NCI-H748 treated with DMSO at 0.1 percent for 48 hours (cell line): ENCODE measurements around the gene MICA.
A peak's percentile ranks its signal among the peaks of the same experiment; 100 is the strongest.
"Not testable (repeated sequence)": the region's sequence is repeated elsewhere in the genome, so short reads cannot be mapped to it uniquely, and the experiment has no call there.

Source experiments
- DNase-seq: peaks from one replicate; lab custom pipeline; 2025; lab: John Stamatoyannopoulos, UW

The MICA gene

DNA sequence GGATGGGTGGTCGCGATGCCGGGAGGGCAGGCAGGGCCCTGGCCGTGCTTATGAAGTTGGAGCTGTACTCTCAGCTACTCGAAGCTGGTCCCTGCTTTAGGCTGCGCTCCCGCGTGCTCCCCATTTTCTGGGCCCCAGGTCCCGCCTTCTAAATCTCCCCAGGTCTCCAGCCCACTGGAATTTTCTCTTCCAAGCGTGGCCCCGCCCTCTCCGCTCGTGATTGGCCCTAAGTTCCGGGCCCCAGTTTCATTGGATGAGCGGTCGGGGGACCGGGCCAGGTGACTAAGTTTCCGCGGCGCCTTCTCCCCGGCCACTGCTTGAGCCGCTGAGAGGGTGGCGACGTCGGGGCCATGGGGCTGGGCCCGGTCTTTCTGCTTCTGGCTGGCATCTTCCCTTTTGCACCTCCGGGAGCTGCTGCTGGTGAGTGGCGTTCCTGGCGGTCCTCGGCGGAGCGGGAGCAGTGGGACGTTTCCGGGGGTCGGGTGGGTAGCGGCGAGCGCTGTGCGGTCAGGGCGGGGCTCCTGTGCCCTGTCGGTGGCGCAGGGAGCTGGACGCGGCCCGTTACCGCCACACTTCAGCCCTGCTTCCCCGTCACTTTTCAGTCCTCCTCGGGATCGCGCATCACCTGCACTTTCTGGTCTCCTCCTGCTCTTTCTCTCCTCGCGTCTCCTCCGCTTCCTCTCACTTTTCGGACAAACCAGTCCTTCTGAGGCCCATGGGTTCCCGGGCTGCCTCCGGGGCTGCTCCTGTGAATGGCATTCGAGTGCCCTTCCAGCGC lies at the start of gene MICA:
MICA (plus strand) TSS at position 313 of the 778 bp plus-strand sequence; CDS start at position 351, 38 bp downstream.
- DNase-seq: peak; percentile 21

- no peak for DNase-seq
Observed at GRCh38 chr6:31354158-31354863, 49.1 kb upstream of the MICA start.

DNA sequence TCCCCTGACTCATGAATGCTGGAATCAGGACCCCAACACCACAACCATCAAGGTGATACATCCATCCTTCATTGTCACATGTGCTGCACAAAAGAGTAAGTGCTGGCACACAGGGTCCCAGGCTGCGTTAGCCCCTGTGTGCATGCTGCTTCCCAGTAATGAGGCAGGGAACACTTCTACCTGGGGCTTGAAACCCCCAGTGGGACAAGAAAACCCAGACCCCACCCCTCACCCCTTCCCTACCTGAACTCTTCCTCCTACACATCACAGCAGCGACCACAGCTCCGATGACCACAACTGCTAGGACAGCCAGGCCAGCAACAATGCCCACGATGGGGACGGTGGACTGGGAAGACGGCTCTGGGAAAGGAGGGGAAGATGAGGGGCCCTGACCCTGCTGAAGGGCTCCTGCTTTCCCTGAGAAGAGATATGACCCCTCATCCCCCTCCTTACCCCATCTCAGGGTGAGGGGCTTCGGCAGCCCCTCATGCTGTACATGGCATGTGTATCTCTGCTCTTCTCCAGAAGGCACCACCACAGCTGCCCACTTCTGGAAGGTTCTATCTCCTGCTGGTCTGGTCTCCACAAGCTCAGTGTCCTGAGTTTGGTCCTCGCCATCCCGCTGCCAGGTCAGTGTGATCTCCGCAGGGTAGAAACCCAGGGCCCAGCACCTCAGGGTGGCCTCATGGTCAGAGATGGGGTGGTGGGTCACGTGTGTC lies 48.4 kb upstream of the MICA start:
- DNase-seq: no peak

- no peak for DNase-seq
Observed at GRCh38 chr6:31355583-31355948, 47.8 kb upstream of the MICA start.

DNA sequence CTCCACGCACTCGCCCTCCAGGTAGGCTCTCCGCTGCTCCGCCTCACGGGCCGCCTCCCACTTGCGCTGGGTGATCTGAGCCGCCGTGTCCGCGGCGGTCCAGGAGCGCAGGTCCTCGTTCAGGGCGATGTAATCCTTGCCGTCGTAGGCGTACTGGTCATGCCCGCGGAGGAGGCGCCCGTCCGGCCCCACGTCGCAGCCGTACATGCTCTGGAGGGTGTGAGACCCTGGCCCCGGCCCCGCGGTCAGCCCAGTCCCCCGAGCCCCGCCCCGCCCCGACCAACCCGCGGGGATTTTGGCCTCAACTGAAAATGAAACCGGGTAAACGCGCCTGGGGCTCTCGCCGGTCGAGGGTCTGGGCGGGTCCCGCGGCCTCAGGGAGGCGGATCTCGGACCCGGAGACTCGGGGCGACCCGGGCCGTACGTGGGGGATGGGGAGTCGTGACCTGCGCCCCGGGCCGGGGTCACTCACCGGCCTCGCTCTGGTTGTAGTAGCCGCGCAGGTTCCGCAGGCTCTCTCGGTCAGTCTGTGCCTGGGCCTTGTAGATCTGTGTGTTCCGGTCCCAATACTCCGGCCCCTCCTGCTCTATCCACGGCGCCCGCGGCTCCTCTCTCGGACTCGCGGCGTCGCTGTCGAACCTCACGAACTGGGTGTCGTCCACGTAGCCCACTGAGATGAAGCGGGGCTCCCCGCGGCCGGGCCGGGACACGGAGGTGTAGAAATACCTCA lies 47.0 kb upstream of the MICA start:
- DNase-seq: no peak

DNA sequence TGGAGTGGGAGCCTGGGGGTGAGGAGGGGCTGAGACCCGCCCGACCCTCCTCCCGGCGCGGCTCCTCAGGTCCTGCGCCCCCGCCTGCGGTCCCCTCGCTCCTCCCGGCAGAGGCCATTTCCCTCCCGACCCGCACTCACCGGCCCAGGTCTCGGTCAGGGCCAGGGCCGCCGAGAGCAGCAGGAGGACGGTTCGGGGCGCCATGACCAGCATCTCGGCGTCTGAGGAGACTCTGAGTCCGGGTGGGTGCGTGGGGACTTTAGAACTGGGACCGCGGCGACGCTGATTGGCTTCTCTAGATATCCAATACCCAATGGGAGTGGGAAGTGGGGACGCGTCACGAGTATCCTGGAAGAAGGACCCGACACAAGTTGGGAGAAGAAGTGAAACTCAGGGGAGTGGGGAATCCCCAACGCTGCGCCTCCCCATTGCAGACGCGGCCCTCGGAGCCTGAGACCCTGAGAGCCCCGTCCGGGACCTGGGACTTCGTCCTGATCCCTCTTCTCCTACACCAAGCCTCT lies 46.4 kb upstream of the MICA start, which contains the start of gene HLA-B:
HLA-B (minus strand) TSS at position 234 of the 521 bp plus-strand sequence; CDS start at position 213, 21 bp downstream.
- peak; percentile 45 for DNase-seq

DNA sequence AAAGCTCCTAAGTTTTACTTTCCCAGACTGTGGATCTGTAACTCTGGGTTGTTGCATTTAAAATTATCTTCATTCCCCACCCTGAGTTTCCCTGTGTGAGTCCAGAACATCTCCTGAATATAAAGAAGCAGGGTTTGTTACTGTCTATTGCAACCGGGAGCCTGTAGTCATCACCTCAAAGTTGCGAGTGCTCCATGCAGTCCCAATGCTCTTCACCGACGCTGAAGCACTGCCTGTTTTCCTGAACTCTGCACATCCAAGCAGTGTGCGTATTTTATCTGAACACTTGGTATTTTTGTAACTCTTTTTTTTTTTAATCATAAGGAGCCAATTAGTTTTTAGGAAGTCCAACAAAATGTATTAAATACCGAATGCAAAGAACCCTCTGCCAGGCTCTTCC lies 45.5 kb upstream of the MICA start:
- no peak for DNase-seq

- DNase-seq: no peak
Observed at GRCh38 chr6:31358302-31358701, 45.1 kb upstream of the MICA start.

GRCh38 chr6:31359581-31359980 lies 43.8 kb upstream of the MICA start:
- no peak for DNase-seq

DNA sequence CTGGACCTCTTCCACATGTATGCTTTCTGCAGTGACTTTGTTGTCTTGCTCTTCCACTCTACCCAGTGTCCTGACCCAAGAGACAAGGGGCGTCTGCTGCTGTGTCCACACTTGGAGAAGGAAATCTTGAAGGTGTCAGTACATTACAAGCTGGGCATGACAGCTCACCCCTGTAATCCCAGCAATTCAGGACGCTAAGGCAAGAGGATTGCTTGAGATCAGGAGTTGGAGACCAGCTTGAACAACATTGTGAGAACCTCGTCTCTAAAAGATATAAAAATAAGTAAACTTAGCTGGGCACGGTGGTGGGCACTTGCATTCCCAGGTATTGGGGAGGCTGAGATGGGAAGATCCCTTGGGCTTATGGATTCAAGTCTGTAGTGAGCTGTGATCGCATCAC lies 40.6 kb upstream of the MICA start:
- DNase-seq: no peak

- no peak for DNase-seq
Observed at GRCh38 chr6:31363811-31364210, 39.6 kb upstream of the MICA start.

DNA sequence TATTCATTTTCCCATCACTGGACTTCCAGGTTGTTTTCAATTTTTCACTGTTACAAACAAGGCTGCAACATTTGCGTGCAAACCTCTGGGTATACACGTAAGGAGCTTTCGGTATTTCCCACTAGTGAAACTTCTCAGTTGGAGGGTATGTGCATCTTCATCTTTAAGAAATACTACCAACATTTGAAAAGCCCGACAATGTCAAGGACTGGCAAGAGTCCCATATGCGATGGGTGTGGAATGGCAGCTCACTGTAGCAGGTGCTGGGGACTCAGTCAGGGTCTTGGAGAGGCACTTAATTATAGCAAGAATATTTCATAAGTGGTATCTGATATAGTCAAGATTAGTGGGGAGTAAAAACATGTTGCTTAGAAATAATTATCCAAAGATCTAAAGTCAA lies 37.5 kb upstream of the MICA start:
- no peak for DNase-seq

DNA sequence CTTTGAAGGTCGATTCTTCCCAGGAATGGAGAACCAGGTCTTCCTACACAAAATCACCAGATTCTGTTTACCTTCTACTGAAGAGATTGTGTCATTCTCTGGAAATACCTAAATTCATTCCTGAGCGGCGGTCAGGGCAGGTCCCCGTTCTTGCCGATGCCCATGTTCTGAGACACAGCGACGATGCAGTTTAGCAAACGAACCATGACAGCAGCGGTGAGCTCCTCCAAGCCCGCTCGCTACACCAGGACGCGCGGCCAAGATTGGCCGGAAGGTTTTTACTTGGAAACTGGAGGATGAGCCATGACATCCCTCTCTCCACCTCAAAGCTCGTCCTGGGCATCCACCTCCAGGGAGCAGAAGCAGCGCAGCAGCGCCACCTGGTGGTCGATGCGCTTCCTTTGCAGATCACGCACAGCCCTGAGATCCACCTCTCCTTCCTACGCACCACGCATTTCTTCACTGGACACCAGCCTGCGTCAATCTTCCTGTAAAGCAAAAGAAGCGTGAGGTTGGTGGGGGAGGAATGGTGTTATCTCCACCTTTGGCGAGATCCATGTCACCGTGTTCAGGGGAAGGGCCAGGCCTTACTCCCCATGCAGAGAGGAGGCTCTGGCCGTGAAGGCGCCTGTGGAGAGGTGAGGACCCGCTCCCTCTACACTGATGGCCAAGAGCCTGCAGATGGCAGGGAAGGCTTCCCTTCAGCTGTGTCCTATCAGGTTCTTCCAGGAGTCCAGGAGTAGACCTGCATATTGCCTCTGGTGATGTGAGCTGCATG lies 36.5 kb upstream of the MICA start:
- peak; percentile 84 for DNase-seq

DNA sequence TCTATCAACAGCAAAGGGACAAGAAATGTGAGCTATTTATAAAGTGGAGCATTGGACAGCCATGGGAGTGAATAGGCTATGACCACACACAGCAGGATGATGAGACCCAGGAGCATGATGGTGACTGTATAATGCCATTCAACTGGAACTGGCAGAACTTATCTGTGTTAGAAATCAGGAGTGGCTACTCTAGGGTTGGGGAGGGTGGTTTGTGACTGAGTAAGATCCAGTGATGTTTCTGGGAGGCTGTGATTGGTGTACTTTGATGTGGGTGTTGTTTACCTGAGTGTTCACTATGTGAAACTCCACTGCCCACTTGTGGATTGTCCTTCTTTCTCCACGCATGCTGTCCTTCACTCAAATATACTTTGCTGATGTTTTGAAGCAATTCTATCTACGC lies 34.9 kb upstream of the MICA start:
- no peak for DNase-seq

DNA sequence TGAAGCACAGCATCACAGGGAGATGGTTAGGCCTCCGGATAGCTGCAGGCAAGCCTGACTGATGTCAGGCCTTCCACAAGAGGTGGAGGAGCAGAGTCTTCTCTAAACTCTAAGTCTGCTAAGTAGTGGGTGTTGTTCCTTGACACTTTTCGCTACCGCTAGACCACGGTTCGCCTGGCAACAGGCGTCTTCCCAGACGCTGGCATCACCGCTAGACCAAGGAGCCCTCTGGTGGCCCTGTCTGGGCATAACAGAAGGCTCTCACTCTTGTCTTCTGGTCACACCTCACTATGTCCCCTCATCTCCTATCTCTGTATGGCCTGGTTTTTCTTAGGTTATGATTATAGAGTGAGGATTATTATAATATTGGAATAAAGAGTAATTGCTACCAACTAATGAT lies 29.3 kb upstream of the MICA start:
- DNase-seq: not testable (repeated sequence)

GRCh38 chr6:31375699-31376098 lies 27.7 kb upstream of the MICA start:
- DNase-seq: no peak

DNA sequence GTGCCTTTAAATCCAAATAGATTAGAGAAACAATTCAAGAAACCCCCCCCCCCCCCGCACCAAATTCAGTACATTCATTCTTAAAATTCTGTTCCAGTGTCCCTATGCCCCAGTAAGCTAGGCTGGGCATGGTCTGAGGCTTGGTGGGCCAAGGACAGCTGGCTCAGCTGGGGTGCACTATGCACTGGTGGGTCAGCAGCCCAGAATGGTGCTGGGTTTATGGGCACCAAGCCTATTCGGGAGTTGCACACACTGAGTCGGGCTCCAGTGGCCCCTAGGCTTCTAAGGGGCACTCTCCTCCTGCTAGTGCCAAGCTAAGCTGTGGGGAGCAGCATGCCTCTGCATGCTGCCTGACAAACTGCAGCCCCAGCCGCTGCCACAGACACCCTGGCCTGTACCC lies 26.4 kb upstream of the MICA start:
- DNase-seq: no peak

DNA sequence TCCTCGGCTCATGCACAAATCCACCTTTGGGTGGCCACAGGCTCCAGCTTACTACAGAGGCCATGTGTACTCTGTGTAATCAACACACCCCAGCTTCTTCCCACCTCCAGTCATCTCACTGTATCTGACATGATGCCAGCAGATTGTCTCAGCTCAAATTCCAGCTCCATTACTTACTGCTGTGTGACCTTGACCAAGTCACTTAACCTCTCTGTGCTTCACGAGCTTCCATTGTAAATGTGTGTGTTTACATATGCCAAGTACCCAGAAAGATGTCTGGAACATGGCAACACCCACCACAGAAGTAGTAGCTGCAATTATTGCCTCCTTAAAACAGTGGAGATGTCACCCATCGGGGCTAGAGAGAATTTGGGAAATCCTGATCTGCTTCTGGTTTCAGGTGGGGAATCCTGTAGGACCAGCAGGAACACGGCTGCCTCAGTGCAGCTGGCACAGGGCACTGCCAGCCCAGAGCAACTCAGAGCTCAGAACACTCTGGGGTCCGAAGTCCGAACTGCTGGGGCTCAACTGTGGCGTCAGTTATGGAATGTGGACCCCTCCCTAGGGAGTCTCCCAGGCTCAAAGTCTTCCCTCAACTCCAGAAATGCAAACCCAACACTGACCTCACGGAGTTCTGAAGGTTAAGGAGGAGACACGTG lies 25.2 kb upstream of the MICA start:
- no peak for DNase-seq

DNA sequence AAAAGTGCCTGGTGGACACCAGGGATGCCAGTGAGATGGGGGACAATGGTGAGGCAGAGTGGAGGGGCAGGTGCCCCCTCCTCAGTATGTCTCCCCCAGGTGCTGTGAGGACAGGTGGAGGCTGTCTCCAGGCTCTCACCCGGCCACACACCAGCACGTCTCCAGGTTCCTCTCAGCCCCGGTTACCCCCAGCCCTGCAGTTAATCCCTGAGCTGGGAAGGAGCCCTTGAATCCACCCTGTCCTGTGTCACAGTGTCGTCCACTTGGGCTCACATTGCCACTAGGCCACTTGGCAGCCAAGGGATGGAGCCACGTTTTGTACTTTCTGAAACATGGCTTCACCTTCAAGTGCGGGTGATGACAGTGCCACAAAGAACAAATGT lies 24.7 kb upstream of the MICA start:
- no peak for DNase-seq

- DNase-seq: no peak
Observed at GRCh38 chr6:31379850-31380249, 23.5 kb upstream of the MICA start.

- no peak for DNase-seq
Observed at GRCh38 chr6:31381666-31382065, 21.7 kb upstream of the MICA start.
